Cardiac fibroblast (primary cell): ENCODE data around the gene TUBB2A.

Experiments
- DNase-seq, 2 donors: peaks; one replicate each; pipeline versions ENCODE4 v3.0.0 to v3.0.0-alpha.2; 2010; ENCODE audit warnings: low read depth in 2 of 2
- H3K4me3 ChIP-seq, 2 donors: replicated peaks in 1 of 2; 1 replicate in 1 of 2; 2 replicates in 1 of 2; pipeline ENCODE4 v1.5.1; 2011; ENCODE audit warnings: low read depth in 2 of 2, low read length in 2 of 2, mild to moderate bottlenecking in 2 of 2, moderate library complexity in 1 of 2
- TF ChIP-seq, protein P1 (sequence below): IDR thresholded peaks from one replicate; pipeline ENCODE4 v1.5.1; 2011; ENCODE audit warnings: low read depth, mild to moderate bottlenecking, low read length, inconsistent platforms

The TUBB2A gene

DNA sequence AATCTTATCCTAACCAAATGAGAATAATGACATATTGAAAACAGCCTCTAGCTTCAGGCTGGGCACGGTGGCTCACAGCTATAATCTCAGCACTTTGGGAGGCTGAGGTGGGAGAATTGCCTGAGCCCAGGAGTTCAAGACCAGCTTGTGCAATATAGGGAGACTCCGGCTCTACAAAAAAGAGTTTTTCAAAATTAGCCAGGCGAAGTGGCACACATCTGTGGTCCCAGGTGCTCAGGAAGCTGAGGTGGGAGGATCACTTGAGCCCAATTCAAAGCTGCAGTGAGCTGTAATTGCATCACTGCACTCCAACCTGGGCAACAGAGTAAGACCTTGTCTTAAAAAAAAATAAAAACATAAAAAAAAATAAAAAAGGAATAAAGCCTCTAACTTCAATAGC is 4.7 kb downstream of the TUBB2A start:
- TF ChIP-seq, protein P1, sequence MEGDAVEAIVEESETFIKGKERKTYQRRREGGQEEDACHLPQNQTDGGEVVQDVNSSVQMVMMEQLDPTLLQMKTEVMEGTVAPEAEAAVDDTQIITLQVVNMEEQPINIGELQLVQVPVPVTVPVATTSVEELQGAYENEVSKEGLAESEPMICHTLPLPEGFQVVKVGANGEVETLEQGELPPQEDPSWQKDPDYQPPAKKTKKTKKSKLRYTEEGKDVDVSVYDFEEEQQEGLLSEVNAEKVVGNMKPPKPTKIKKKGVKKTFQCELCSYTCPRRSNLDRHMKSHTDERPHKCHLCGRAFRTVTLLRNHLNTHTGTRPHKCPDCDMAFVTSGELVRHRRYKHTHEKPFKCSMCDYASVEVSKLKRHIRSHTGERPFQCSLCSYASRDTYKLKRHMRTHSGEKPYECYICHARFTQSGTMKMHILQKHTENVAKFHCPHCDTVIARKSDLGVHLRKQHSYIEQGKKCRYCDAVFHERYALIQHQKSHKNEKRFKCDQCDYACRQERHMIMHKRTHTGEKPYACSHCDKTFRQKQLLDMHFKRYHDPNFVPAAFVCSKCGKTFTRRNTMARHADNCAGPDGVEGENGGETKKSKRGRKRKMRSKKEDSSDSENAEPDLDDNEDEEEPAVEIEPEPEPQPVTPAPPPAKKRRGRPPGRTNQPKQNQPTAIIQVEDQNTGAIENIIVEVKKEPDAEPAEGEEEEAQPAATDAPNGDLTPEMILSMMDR, result no peak
- no peak overlapping the region for H3K4me3 ChIP-seq
- DNase-seq, result no peak

DNA sequence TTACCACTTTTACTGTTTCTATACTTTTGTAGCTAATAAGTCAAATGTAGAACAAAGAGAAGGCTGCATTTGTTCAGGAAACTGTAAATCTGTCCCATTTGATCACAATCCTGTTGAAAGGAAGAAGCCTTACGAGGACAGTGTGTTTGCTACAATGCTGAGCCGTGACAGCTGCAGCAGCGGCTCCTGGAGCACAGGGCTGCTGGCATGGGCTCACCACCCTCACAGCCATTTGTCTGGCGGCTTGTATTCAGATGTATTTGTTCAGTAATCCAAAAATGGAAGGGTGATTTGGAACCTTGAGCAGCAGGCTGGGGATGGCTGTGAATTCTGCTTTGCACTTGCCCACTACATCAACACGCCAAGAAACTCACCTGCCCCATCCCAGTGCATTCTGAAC is 5.7 kb downstream of the TUBB2A start:
- TF ChIP-seq, protein P1, result no peak
- no peak for DNase-seq
- H3K4me3 ChIP-seq, result no peak overlapping the region

- no peak overlapping the region for H3K4me3 ChIP-seq
- TF ChIP-seq, protein P1, result no peak
- no peak for DNase-seq
Observed at GRCh38 chr6:3147914-3148757, 9.2 kb downstream of the TUBB2A start.

- no peak for DNase-seq
- TF ChIP-seq, protein P1, result no peak
- no peak overlapping the region for H3K4me3 ChIP-seq
Observed at GRCh38 chr6:3144571-3144970, 12.8 kb downstream of the TUBB2A start.

- no peak for DNase-seq
- TF ChIP-seq, protein P1, result no peak
- no peak overlapping the region for H3K4me3 ChIP-seq
Observed at GRCh38 chr6:3143158-3143557, 14.2 kb downstream of the TUBB2A start.

DNA sequence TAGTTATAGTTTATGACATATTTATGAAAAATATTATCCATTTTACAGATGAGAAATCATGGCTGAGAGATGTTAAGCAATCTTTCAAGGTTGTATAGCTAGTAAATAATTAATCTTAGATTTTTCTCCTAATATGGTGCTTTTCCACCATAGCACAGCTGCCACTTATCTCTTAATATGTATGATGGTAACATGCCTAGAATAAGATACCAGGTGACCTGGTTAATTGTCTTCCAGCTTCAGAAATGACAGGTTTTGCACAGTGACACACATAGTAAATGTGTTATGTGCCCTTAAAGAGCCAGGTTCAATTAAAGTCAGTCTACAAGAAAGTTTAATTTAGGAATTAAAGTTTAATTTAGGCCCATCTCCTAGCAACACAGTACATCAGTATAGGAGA is 14.8 kb downstream of the TUBB2A start:
- TF ChIP-seq, protein P1, result no peak
- H3K4me3 ChIP-seq, result no peak overlapping the region
- DNase-seq, result no peak

DNA sequence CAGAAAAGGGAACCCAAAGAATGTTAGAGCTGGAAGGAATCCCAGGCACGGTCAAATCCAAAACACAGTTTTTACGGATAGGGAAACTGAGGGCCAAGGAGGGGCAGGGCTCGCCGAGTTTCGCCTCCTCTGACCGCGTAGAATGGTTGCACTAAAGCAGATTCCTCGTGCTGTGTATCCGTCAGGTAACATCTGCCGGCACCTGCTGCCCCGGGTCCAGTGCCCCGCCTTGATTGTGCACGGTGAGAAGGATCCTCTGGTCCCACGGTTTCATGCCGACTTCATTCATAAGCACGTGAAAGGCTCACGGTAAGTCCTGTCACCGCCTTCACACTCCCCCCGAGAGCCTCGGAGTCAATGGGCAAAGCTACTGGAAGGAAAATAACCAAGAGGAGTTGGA is 17.1 kb downstream of the TUBB2A start:
- DNase-seq, result no peak
- no peak overlapping the region for H3K4me3 ChIP-seq
- TF ChIP-seq, protein P1, result no peak
